ENCODE measurements around the gene ACRBP.
"Not testable (repeated sequence)": the region's sequence is repeated elsewhere in the genome, so short reads cannot be mapped to it uniquely, and the experiment has no call there.

Gene ACRBP

DNA sequence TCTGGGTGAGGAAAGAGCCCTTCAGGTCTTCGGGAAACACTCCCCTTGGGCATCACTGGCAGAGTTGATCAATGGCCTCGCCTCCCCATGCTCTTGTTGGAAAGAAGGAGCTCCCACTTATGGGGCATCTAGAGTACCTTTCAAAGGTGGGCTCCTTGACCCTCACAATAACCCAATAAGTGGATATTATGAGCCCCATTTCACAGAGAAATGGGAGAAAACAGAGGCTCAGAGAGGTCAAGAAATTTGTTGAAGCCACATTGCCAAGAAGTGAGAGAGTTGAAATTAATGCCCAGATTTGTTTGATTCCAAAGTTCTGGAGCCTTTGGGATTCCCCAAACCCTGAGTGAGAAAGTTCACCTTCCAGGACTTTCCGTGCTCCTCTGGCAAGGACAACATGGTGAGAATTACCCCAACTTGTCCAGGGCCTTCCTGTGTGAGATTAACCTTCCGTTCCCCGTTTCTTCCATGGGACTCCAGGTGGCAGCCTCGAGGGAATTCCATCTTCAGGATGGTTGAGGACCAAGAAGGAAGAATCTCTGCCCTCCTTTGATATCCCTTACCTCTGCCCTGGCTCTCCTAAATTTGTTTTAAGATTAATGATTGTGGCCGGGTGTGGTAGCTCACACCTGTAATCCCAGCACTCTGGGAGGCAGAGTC is 32.6 kb downstream of the ACRBP start:
- DNase-seq (ENCODE audit: low spot score), result no peak

DNA sequence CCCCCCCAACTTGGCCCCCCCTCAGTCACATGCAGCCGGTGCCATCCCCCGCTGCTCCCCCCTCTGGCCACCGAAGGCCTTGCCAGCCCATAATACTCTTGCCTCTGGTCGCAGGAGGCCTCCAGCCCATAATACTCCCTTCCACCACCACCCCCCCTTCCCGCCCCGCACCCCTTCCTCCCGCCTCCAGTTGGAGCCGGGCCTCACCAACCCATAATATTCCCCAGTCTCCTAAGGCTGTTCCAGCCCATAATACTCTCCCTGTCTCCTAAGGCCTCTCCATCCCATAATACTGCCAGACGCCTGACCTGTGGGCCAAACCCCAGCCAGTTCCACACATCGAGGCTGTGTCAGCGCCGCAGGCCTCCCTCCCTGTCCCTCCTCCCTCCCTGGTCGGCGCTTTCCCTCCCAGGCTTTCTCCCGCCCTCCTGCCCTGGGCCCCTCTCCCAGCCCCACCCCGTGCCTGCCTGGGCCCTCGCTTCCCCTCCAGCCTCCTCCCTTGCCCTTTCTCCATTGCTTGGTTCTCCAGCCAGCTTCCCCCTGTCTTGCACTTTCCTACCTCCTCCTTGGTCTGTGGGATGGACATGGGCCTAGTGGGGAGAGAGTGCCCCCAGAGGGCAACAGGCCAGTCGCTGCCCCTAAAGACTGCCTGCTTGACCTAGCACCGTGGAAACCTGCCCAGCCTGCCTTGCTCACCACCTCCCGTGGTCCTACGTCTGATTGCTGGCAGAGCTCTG is 33.3 kb downstream of the ACRBP start:
- peak; percentile 55 for DNase-seq (ENCODE audit: low spot score)

DNA sequence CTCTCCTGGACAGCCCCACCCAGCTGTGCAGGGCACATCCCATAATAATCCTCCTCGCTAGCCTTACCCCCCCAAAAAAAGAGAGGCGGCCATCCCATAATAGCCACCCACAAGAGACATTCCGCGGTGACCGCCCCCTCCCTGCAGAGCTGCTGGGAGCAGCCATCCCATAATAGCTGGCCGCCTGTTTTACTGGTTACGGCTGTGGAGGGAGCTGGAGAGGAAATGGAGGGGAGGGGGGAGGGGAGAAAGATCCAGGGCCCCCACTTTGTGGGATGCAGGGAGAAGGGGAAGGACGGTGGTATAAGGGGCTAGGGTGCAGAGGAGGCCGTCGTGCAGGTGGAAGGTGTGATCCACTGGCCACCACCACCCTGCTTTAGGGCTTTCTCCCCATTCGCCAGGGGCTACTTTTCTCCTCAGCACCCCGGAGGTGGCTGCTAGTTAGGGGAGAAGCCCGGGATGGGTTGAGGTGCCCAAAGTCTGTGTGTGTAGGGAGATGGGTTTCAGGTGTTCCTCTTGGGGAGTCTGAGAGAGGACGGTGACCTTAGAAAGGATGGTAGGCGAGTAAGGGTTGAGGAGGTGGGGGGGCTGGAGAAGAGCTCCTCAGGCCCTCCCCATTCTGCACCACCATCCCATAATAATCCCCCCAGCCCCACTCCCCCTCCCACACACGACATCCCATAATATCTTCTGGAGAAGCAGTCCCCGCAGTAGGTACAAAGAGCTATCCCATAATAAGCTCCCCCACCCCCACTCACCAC is 34.0 kb downstream of the ACRBP start:
- DNase-seq (ENCODE audit: low spot score), result peak; percentile 37

DNA sequence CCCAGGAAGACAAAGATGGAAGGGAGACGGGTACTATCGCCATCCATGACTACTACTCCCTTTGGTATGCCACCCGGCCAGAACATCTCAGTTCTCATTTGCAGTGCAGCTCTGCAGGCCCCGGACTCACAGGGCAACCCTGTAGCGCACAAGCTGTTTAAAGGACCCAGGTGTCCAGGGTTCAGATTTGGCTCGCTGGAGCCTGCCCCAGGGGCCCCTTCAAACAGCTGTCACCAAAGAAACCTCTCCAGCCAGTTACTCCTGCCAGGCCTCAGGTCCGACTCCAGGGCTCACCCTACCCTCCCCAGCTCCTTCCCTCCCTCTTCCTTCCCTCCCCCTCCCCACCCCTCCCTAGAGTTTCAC is 34.6 kb downstream of the ACRBP start:
- DNase-seq (ENCODE audit: low spot score), result no peak

DNA sequence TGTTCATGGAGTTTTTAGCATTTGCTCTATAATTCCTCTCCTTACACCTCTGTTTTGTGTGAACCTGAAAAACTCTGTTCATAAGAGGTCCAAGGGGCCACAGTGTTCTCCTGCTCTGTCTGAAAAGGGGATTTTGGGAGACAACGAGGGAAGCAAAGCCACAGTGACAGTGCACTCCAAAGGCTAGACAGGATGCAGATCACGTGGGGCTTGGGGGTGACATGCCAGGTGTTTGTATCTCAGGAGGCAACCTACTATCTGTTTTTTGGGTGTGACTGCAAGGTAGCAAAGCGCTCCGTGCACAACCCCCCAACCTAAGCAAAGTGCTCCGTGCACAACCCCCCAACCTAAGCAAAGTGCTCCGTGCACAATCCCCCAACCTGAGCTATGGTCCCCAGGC is 35.0 kb downstream of the ACRBP start:
- DNase-seq (ENCODE audit: low spot score), result no peak

- no peak for DNase-seq (ENCODE audit: low spot score)
Observed at GRCh38 chr12:6608592-6609281, 38.5 kb downstream of the ACRBP start.

GRCh38 chr12:6607751-6608591 is 39.3 kb downstream of the ACRBP start:
- peak; percentile 11 for DNase-seq (ENCODE audit: low spot score)

DNA sequence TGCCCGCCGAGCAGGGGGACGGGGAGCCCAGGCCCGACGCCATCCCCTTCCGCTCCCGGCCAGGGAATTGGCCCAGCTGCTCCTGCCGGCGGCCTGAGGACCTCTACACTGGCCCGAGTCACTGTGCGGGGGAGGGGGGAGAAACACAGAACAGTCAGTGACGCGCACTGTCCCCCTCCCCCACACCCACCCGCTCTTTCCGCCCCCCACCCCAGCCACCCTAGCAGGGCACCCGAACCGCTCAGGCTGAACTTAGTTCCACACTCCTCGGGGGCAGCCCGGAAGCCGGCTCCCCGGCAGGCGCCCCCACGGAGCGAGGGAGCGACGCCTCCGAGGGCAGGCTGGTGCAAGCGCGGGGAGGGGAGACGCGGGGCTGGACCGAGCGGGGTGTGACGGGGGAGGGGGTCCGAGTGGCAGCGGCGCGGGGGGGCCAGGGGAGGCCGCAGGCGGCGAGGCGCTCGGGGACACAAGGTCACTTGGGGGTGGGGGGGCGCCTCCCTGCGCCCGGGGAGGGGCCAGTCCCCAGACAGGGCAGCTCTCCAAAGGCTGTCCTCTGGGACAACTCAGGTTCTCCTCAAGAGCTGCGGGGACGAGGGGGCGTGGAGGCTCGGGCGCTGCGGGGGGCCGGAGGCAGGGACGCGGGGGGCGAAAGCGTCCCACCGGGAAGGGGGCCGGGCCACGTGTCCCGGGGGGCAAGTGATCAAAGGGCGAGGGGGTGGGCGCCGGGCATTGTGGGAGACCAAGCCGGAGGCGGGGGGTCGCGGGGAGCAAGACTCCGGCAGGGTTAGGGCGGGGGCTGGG is 40.7 kb downstream of the ACRBP start:
- DNase-seq (ENCODE audit: low spot score), result peak; percentile 28

DNA sequence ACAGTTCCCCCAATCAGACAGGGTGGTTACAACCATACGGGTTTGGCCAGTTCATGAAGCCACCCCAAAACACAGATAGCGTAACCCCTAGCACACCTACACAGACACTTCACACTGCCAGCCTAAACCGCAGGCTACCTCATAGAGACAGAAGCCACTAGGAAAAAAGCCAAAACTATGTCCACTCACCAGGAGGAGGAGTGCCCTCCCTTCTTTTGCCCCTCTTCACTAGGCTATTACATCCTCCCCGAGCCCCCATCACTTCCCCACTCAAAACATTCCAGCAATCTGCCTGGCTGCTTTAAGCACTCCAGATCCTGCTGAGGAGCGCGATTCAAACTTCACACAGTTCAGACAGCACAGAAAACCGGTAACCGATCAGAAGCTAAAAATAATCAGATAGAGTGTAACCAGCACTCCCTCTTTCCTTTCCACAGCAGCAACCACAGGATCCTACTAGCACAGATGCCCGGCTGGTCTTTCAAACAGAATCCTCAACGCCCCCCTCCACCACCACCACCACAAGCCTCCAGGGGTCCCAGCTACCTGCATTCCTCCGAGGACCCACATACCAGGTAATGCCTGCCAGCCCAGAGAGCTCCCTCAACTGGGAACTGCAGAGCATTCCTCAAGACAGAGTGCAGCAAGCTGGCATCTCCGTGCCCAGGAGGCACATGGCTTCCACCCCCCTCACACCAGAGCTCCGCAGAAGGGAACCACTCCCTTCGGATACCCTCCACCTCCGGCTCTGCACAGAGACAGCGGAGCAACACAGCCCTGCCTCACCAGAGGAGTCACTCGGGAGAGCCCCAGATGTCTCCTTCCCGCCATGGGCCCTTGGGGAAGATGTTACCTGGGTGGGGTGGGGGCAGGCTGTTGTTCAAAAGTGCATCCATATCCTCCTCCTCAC is 41.6 kb downstream of the ACRBP start:
- peak; percentile 27 for DNase-seq (ENCODE audit: low spot score)

GRCh38 chr12:6604259-6605029 is 42.8 kb downstream of the ACRBP start:
- no peak for DNase-seq (ENCODE audit: low spot score)

DNA sequence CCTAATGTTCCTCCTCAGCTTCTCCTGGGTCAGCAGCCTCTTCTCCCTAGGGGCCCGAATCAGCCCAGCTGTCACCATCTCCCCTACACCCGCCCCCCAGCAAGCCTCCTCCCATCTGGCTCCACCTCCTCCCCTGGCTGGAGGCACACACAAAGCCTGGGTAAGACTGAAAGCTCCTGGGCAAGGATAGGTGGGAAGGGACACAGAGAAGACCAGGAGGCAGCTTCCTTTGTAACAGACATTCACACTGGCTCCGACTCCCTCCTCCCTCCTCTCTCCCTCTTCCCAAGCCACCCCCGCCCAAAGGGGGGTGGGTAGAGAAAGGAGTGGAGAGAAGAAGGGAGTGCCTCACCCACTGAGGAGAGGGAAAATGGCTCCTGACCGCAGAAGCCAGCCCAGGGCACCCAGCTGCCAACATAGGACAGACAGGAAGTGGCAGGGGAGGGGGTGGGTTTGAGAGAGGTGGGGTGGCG is 44.1 kb downstream of the ACRBP start:
- DNase-seq (ENCODE audit: low spot score), result no peak

DNA sequence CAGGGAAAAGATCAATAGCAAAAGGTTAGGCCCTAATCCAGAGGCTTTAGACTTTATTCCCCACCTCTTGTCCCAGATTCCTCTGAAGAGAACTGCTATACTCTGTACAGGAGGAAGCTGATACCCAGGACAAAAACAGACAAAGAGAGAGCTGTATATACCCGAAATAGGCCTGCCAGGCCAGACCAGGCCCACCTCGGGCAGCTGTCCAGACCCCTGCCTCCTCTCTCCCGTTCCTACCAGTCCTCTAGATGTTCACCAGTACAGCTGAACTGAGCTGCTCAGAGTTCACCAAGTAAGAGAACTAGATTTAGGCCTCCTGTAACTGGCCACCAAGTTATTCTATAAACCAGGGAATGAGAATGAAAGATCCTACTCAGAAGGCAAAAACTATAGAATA is 44.7 kb downstream of the ACRBP start:
- no peak for DNase-seq (ENCODE audit: low spot score)

- DNase-seq (ENCODE audit: low spot score), result not testable (repeated sequence)
Observed at GRCh38 chr12:6595673-6596072, 51.6 kb downstream of the ACRBP start.

DNA sequence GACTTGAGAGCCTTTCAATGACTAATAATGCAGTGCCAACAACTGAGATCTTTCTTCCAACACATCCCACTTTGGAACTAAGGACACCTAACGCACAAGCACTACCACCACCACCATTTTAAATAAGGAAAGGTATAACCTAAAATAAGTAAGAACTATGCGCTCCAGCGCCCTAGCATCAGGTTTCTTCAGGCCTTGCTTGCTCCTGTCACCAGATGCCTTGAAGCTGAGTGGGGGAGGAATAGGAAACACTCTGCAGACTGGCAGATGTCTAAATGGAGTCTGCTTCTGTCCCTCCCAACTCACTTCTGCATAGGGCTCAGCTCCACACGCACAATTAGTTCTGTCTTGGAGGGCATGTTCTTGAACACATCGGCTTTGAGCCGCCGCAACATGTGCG is 55.1 kb downstream of the ACRBP start:
- no peak for DNase-seq (ENCODE audit: low spot score)
